ENCODE data around the gene TTC9C.
"Not testable (repeated sequence)": the region's sequence is repeated elsewhere in the genome, so short reads cannot be mapped to it uniquely, and the experiment has no call there.

GRCh38 chr11:62693624-62694023 lies 34.7 kb upstream of the TTC9C start:
- not testable (repeated sequence) for TF ChIP-seq RARB (CRISPR knock-in tag; IDR thresholded peaks at IDR 0.05); ZFP30 (CRISPR knock-in tag; IDR thresholded peaks at IDR 0.05); ZFP3 (CRISPR knock-in tag; IDR thresholded peaks at IDR 0.05); ZNF565 (CRISPR knock-in tag; conservative IDR thresholded peaks at IDR 0.05; ENCODE audit: low read depth); PATZ1 (CRISPR knock-in tag; IDR thresholded peaks at IDR 0.05; ENCODE audit: borderline replicate concordance); ESRRG (CRISPR knock-in tag; IDR thresholded peaks at IDR 0.05)
